Endothelial cell of umbilical vein (primary cell): ENCODE data around the gene SLC46A2.

Experiments
- EZH2 ChIP-seq: IDR thresholded peaks from 2 replicates; pipeline ENCODE4 v1.6.1; 2012; ENCODE audit warnings: borderline replicate concordance, low read depth, mild to moderate bottlenecking, moderate library complexity, low read length, inconsistent platforms; ENCODE audit not compliant: severe bottlenecking
- JUN ChIP-seq: IDR thresholded peaks from 2 replicates; pipeline ENCODE4 v1.6.1; 2011; ENCODE audit warnings: borderline replicate concordance, low read depth; ENCODE audit not compliant: insufficient read length, insufficient read depth
- MYC ChIP-seq: IDR thresholded peaks from one replicate; pipeline ENCODE4 v1.6.1; 2011; ENCODE audit warnings: mild to moderate bottlenecking, low read depth, low read length
- POLR2A ChIP-seq: IDR thresholded peaks from 2 replicates; pipeline ENCODE4 v1.6.1; 2012; ENCODE audit warnings: low read depth, mild to moderate bottlenecking, control low read depth, low read length
- POLR2AphosphoS5 ChIP-seq: IDR thresholded peaks from 2 replicates; pipeline ENCODE4 v1.6.1; 2012; ENCODE audit warnings: low read depth, mild to moderate bottlenecking, control low read depth, low read length, moderate library complexity; ENCODE audit not compliant: insufficient read depth
- TF ChIP-seq, protein P1 (sequence below), 2 donors: IDR thresholded peaks; 1 replicate in 1 of 2; 2 replicates in 1 of 2; pipeline ENCODE4 v1.5.1; 2011; ENCODE audit warnings: low read length in 2 of 2, mild to moderate bottlenecking in 2 of 2, moderate library complexity in 2 of 2, control low read depth in 1 of 2, inconsistent platforms in 1 of 2, low read depth in 1 of 2; ENCODE audit not compliant: insufficient read depth in 1 of 2; ENCODE audit errors: extremely low read depth in 1 of 2

- TF ChIP-seq, protein P1, sequence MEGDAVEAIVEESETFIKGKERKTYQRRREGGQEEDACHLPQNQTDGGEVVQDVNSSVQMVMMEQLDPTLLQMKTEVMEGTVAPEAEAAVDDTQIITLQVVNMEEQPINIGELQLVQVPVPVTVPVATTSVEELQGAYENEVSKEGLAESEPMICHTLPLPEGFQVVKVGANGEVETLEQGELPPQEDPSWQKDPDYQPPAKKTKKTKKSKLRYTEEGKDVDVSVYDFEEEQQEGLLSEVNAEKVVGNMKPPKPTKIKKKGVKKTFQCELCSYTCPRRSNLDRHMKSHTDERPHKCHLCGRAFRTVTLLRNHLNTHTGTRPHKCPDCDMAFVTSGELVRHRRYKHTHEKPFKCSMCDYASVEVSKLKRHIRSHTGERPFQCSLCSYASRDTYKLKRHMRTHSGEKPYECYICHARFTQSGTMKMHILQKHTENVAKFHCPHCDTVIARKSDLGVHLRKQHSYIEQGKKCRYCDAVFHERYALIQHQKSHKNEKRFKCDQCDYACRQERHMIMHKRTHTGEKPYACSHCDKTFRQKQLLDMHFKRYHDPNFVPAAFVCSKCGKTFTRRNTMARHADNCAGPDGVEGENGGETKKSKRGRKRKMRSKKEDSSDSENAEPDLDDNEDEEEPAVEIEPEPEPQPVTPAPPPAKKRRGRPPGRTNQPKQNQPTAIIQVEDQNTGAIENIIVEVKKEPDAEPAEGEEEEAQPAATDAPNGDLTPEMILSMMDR (IDR thresholded peaks at IDR 0.05; ENCODE audit: extremely low read depth in 1 of 2, insufficient read depth in 1 of 2, low read depth in 1 of 2, low read length in 2 of 2): no peak
- no peak for TF ChIP-seq JUN
- no peak for TF ChIP-seq POLR2A
- TF ChIP-seq MYC: no peak
- TF ChIP-seq POLR2AphosphoS5: no peak
- TF ChIP-seq EZH2: no peak
Observed at GRCh38 chr9:112900901-112901300, 10.2 kb upstream of the SLC46A2 start.
